Measurements from ENCODE around the gene SALL3.

Gene SALL3

DNA sequence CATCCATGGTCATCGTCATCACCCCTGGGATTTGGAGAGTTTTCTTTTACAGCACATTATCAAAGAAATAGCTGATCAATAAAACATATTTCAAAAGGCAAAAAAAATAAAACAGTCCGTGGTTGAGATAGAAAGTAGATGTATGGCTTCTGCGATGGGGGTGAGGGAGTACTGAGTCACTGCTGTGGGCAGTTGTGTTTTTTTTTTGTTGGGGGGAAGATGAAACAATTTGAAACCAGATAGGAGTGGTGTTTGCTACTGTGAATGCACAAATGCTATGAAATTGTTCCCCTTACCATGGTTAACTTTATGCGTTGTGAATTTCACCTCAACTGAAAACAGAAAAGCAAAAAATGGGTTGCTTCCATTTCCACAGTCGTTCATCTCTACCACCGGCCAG is 11.9 kb upstream of the SALL3 start:
- peaks cover 49% of the 10 kb centered on the region for H3K27me3 Mint-ChIP-seq
- H3K36me3 Mint-ChIP-seq (ENCODE audit: insufficient read depth) = no peaks in the 10 kb centered on the region
- ATAC-seq (replicated peaks; ENCODE audit: extremely low read depth, poor library complexity, severe bottlenecking) = no peak

DNA sequence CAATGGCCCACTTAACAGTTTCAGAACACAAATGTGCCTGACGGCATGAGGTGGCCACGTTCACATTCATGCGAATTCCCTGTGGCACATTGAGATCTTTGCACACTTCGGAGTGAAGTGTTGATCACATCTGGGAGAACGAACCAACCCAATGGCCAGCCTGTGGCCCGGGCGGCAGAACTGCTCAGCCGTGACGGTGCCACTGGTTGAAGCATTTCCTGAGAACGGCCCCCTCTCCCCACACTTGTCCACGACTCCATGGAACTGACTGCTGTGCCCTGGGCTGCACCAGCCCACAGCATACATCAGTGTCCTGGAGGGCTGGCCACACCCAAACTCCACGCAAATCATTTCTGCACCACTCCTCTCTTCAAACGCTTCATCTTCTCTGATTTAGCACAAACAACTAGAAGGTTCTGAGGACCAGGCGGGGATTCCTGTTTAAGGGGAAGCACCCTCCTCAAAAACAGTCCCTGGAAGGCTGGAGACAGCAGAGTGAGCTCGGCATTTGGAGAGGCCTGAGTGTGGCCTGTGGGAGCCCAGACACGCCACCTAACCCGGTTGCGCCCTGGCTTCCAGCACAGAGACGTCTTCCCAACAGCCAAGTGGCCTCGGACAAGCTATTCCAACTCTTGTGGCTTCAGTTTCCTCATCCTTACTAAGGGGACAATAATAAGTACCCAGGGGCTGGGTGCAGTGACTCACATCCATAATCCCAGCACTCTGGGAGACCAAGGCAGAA is 9.9 kb upstream of the SALL3 start:
- Mint-ChIP-seq H3K36me3 (ENCODE audit: insufficient read depth) (no peaks in the 10 kb centered on the region), H3K27ac (ENCODE audit: low read depth) (no peak overlapping the region), H3K4me3 (no peak overlapping the region), H3K27me3 (peaks cover 56% of the 10 kb centered on the region), H3K4me1 (no peaks in the 10 kb centered on the region), H3K9me3 (no peaks in the 10 kb centered on the region)
- ATAC-seq (replicated peaks; ENCODE audit: extremely low read depth, poor library complexity, severe bottlenecking) (no peak), DNase-seq (ENCODE audit: low spot score in 2 of 2) (no peak)

More for the DNA sequence above, 11.9 kb upstream of the SALL3 start:
- Mint-ChIP-seq H3K4me3 (no peak overlapping the region), H3K27ac (ENCODE audit: low read depth) (no peak overlapping the region), H3K9me3 (peaks cover 8% of the 10 kb centered on the region), H3K4me1 (no peaks in the 10 kb centered on the region)
- no peak for DNase-seq (ENCODE audit: low spot score in 2 of 2)

DNA sequence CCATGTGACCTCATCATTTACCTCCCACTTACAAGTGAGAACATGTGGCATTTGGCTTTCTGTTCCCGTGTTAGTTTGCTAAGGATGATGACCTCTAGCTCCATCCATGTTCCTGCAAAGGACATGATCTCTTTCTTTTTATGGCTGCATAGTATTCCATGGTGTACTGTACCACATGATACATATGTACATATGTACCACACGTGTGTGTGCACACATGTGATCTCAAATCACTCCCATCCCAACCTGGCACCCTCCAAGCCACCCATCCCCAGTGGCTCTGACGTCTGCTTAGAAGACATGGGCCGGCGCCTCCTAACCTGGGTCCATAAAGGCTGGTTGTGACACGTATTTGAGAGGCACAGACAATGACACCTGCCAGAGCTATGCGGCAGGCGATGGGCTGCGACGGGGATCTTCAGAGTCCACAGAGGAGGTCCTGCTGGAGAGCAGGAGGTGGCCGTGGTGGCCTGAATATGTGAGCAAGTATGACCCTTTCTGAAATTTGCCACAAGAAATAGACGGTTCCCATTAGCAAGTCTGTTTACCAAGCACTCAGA is 8.8 kb upstream of the SALL3 start:
- H3K9me3 Mint-ChIP-seq = no peaks in the 10 kb centered on the region
- H3K4me1 Mint-ChIP-seq = no peaks in the 10 kb centered on the region
- no peak overlapping the region for H3K4me3 Mint-ChIP-seq
- no peak for ATAC-seq (replicated peaks; ENCODE audit: extremely low read depth, poor library complexity, severe bottlenecking)
- DNase-seq (ENCODE audit: low spot score in 2 of 2) = no peak
- peaks cover 67% of the 10 kb centered on the region for H3K27me3 Mint-ChIP-seq
- H3K27ac Mint-ChIP-seq (ENCODE audit: low read depth) = no peak overlapping the region
- H3K36me3 Mint-ChIP-seq (ENCODE audit: insufficient read depth) = no peaks in the 10 kb centered on the region

DNA sequence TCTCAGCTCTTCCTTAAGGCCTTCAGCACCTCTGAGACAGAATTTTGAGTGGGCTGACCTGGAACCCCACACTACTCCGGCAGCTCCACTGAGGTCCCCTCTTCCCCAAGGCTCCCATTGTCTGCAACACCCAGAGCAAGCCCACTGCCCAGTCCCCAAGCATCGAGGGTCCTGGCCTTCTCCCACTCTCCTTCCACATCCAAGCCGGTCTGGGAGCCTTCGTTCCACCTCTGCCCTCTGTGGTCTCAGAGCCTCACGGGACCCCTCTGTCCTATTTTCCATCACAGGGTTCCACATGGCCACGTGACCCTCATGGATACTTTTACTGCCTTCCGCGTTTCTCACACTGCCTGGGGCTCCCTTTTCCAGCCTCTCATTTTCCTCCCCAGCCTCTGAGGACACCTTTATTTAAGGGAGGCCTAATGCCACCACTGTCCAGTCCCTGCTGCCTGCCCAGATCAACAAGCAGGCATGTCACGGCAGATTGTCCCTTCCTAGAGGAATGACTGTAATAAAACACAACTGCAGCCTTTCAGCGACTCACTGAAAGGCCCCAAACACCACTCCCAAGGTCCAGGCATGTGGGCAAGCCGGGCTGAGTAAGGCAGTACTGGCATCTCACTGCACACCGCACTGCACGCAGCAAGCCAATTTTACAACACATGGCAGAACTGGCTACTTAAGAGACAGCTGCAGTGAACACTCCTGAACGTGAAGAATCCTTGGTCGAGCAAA is 7.9 kb upstream of the SALL3 start:
- Mint-ChIP-seq H3K27me3 (peaks cover 76% of the 10 kb centered on the region), H3K4me3 (no peak overlapping the region)

DNA sequence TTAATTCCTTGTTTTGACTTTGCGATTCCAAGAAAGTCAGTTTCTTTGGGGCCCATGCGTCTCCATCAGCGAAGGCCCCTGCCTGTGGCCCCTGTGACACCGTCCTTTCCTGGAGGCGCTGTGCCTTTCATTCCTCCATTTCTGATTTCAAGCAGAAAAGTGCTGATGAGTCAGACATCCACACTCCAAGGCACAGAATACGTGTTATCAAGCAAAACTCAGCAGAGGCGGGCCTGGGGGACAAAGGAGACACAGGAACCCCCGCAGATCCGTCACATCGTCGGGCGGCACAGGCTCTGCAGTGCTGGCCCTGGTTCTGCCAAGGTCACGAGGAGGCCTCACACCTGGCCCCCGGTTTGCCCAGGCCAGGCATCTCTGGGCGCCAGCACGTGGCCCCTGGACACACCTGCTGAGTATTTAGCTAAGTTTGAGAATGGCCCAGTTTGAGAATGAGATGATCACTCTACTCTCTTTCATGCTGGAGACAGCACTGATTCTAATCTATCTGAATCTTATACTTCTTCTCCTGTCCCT is 7.2 kb upstream of the SALL3 start:
- DNase-seq (ENCODE audit: low spot score in 2 of 2) = no peak
- no peak overlapping the region for H3K4me3 Mint-ChIP-seq
- no peak for ATAC-seq (replicated peaks; ENCODE audit: extremely low read depth, poor library complexity, severe bottlenecking)

More for the DNA sequence above, 7.9 kb upstream of the SALL3 start:
- ATAC-seq (replicated peaks; ENCODE audit: extremely low read depth, poor library complexity, severe bottlenecking) (no peak), DNase-seq (ENCODE audit: low spot score in 2 of 2) (no peak)
- Mint-ChIP-seq H3K9me3 (no peaks in the 10 kb centered on the region), H3K4me1 (no peaks in the 10 kb centered on the region), H3K36me3 (ENCODE audit: insufficient read depth) (no peaks in the 10 kb centered on the region), H3K27ac (ENCODE audit: low read depth) (no peak overlapping the region)

DNA sequence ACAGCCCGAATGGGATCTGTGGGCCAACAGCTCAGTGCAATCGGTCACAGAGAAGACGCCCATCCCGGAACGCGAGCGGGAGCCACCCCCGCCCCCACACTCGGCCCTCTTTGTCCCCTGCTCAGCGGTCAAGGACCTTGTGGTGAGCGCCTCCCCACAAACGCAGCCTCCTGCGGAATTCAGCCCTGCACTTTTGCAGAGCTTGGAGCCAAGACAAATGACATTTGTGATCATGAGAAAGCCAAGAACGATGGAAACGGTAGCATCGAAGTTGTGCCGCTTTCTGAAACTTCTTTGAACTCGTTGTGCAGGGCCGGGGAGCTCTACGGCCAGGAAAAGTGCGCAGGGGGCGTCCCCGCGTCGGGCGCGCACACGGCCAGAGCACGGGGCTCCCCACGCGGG is 6.7 kb upstream of the SALL3 start:
- H3K27ac Mint-ChIP-seq (ENCODE audit: low read depth) = no peak overlapping the region
- no peaks in the 10 kb centered on the region for H3K9me3 Mint-ChIP-seq
- H3K4me1 Mint-ChIP-seq = peaks cover 6% of the 10 kb centered on the region
- ATAC-seq (replicated peaks; ENCODE audit: extremely low read depth, poor library complexity, severe bottlenecking) (no peak), DNase-seq (ENCODE audit: low spot score in 2 of 2) (no peak)
- H3K36me3 Mint-ChIP-seq (ENCODE audit: insufficient read depth) = peaks cover 1% of the 10 kb centered on the region
- H3K27me3 Mint-ChIP-seq = peaks cover 87% of the 10 kb centered on the region
- no peak overlapping the region for H3K4me3 Mint-ChIP-seq

More for the DNA sequence above, 7.2 kb upstream of the SALL3 start:
- Mint-ChIP-seq H3K27me3 (peaks cover 83% of the 10 kb centered on the region), H3K9me3 (no peaks in the 10 kb centered on the region), H3K4me1 (peaks cover 6% of the 10 kb centered on the region), H3K36me3 (ENCODE audit: insufficient read depth) (peaks cover 1% of the 10 kb centered on the region), H3K27ac (ENCODE audit: low read depth) (no peak overlapping the region)

DNA sequence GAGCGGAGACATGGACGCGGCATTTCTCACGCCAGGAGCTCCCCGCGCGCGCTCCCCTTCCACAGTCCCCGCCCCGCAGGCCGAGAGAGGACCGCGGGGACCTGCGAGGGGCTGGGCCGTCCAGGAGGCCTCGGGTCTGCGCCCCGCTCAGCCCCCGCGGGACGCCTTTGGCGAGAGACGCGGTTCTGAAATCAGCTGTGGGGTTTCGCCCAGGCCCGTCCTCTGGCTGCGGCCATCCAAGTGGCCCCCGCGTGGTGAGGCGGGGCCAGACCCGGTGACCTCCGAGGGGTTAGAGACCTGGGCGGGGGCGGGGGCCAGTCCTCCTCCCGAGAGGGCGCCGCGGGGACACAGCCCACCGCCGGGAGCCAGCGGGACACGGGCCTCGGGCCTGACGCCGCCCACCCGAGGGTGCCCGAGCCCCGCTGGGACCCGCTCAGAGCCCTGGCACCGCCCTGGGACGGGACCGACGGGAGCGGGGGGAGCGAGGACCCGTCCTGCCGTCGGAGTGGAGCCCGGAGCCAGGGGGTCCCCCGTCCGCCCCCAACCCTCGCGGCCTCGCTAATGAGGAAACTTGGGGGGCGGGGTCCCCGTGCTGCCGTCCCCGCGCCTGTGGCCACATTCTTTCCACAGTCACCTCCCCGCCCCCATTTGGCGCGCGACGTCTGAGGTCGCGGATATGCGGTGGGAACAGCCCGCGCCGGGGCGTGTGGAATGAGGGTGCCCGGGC is 6.1 kb upstream of the SALL3 start:
- Mint-ChIP-seq H3K36me3 (ENCODE audit: insufficient read depth) (peaks cover 1% of the 10 kb centered on the region), H3K4me3 (no peak overlapping the region), H3K27me3 (peaks cover 86% of the 10 kb centered on the region), H3K9me3 (no peaks in the 10 kb centered on the region), H3K4me1 (peaks cover 6% of the 10 kb centered on the region), H3K27ac (ENCODE audit: low read depth) (no peak overlapping the region)
- ATAC-seq (replicated peaks; ENCODE audit: extremely low read depth, poor library complexity, severe bottlenecking) (no peak), DNase-seq (ENCODE audit: low spot score in 2 of 2) (no peak)

DNA sequence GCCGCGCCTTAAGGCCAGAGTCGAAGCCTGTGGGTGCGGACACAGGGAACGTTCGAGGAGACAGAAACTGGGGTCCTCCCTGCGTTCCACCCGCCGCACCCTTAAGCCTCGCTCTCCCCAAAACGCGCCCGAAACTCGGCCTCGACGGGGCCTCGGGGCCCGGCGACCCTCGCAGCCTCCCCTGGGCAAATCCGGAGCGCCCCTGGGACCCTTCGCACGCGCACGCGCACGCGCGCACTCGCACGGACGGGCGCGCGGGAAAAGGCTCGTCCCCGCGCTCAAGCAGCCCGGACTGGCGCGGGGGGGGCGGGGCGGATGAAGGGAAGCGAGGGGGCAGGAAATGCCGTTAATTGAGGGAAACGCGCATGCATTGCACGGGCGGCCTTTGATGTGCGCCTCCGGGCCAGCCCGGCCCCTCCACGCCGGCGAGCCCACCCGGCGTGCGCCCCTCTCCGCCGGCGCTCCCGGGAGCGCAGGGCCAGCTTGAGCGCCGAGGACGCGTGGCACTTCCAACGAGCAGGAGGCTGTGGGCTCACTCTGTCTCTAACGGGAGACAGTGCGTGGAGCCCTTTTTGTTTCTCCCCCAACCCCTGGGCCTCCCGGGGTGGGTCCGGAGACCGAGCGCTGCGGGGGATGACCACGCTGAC is 5.4 kb upstream of the SALL3 start:
- Mint-ChIP-seq H3K4me3 (peak overlapping the region; percentile 9), H3K4me1 (peaks cover 6% of the 10 kb centered on the region), H3K27ac (ENCODE audit: low read depth) (no peak overlapping the region), H3K27me3 (peaks cover 78% of the 10 kb centered on the region), H3K9me3 (no peaks in the 10 kb centered on the region), H3K36me3 (ENCODE audit: insufficient read depth) (peaks cover 1% of the 10 kb centered on the region)
- ATAC-seq (replicated peaks; ENCODE audit: extremely low read depth, poor library complexity, severe bottlenecking) (no peak), DNase-seq (ENCODE audit: low spot score in 2 of 2) (no peak)

DNA sequence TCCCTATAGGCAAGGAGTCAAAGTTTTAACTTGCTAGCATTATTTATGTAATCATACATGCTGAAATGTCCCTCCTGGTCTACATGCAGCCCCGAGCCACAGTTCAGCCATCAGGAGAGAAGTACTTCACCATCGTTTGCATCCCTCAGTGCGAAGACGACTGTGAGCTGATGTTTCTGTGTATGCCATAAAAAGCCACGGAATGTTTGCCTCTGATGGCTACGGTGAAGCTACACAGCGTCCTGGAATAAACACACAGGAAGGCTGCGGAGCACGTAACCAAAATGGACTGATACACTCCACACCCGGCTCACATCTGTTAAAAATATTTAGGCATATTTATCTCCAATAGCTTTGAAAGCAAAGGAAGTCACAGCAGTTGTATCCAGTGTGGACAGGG is 4.3 kb upstream of the SALL3 start:
- peaks cover 68% of the 10 kb centered on the region for H3K27me3 Mint-ChIP-seq
- no peaks in the 10 kb centered on the region for H3K9me3 Mint-ChIP-seq
- H3K4me3 Mint-ChIP-seq = no peak overlapping the region
- peaks cover 1% of the 10 kb centered on the region for H3K36me3 Mint-ChIP-seq (ENCODE audit: insufficient read depth)
- DNase-seq (ENCODE audit: low spot score in 2 of 2) = no peak
- H3K4me1 Mint-ChIP-seq = peaks cover 6% of the 10 kb centered on the region
- H3K27ac Mint-ChIP-seq (ENCODE audit: low read depth) = no peak overlapping the region
- no peak for ATAC-seq (replicated peaks; ENCODE audit: extremely low read depth, poor library complexity, severe bottlenecking)

DNA sequence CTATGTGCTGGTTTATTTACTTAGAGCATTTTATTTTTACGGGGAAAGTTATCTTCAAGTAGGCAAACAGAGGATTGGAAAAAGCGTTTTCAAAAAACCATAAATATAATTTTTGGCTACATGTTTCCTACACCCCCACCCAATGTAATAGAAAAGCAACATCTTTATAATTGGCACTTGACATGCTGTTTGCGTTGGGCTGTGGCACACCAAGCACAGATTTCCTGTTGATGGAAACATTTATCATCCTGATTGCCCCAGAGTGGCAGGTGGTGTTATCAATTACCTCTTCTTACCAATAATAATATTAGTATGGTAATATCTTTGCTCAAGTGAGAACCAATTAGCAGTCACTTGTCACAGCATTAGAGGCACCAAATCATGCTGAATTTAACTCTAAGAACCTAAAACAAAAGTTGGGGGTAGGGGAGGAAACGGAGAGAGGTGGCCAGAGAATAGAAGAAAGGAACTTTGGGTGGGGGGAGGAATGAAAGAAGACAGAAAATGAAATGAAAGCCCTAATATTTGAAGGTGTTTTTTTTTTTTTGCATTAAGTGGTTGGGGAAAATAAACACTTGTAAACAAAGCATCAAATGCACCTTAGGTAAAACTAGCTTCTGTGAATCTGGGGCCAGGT is 3.8 kb upstream of the SALL3 start:
- Mint-ChIP-seq H3K4me3 (no peak overlapping the region), H3K36me3 (ENCODE audit: insufficient read depth) (peaks cover 1% of the 10 kb centered on the region), H3K27me3 (peaks cover 63% of the 10 kb centered on the region), H3K9me3 (no peaks in the 10 kb centered on the region), H3K4me1 (peaks cover 6% of the 10 kb centered on the region), H3K27ac (ENCODE audit: low read depth) (no peak overlapping the region)
- ATAC-seq (replicated peaks; ENCODE audit: extremely low read depth, poor library complexity, severe bottlenecking) (no peak), DNase-seq (ENCODE audit: low spot score in 2 of 2) (no peak)

DNA sequence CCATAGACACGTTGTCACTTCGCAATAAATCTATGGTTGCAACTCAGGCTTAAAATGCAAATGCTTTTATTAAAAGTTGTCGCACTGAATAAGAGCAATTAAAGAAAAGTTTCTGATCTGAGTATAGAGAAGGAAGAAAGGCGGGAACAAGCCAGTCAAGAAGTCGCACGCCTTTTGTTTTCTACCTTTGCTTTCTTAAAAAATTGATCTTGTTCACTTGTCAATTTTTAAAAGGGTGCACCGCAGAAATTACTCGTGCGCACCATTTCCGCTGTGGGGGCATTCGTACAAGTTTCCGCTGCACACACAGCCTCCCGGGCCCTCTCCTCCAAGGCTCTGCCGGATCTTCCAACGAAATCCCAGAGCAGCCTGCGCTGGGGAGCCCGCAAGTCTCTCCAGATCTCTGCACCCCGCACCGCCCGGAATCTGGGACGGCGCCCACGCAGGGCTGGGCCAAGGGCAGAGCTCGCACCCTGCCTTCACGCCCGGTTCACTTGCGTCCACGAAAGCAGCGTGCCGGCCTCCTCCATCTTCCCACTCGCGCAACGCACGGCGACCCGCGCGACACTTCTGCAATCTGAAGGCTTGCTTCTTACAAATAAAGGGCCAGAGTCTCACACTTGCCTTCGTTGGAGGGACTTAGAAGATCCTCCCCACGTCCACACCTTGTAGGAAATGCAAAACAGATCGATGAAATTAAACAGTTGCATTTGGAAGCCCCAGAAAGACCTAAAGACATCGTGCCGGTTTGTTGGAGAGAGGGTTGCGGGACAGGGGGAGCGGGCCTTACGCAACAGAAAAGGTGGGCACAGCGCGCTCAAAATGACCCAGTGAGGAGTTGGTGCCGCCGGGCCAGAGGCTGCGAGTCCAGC is 2.6 kb upstream of the SALL3 start:
- ATAC-seq (replicated peaks; ENCODE audit: extremely low read depth, poor library complexity, severe bottlenecking) (no peak), DNase-seq (ENCODE audit: low spot score in 2 of 2) (no peak)
- Mint-ChIP-seq H3K27me3 (peaks cover 63% of the 10 kb centered on the region), H3K36me3 (ENCODE audit: insufficient read depth) (peaks cover 4% of the 10 kb centered on the region), H3K9me3 (no peaks in the 10 kb centered on the region), H3K4me1 (peaks cover 6% of the 10 kb centered on the region), H3K27ac (ENCODE audit: low read depth) (peak overlapping the region; percentile 70), H3K4me3 (no peak overlapping the region)

All from central memory CD8-positive, alpha-beta T cell (primary cell).